NT2/D1 (cell line): ENCODE data around the gene GNAO1.

Experiments
- SUZ12 ChIP-seq: IDR thresholded peaks from 2 replicates; pipeline ENCODE4 v1.6.1; 2011; ENCODE audit not compliant: insufficient read length, insufficient read depth; ENCODE audit errors: extremely low read depth
- YY1 ChIP-seq: IDR thresholded peaks from 2 replicates; pipeline ENCODE4 v1.6.1; 2011; ENCODE audit not compliant: insufficient read length, insufficient read depth

DNA sequence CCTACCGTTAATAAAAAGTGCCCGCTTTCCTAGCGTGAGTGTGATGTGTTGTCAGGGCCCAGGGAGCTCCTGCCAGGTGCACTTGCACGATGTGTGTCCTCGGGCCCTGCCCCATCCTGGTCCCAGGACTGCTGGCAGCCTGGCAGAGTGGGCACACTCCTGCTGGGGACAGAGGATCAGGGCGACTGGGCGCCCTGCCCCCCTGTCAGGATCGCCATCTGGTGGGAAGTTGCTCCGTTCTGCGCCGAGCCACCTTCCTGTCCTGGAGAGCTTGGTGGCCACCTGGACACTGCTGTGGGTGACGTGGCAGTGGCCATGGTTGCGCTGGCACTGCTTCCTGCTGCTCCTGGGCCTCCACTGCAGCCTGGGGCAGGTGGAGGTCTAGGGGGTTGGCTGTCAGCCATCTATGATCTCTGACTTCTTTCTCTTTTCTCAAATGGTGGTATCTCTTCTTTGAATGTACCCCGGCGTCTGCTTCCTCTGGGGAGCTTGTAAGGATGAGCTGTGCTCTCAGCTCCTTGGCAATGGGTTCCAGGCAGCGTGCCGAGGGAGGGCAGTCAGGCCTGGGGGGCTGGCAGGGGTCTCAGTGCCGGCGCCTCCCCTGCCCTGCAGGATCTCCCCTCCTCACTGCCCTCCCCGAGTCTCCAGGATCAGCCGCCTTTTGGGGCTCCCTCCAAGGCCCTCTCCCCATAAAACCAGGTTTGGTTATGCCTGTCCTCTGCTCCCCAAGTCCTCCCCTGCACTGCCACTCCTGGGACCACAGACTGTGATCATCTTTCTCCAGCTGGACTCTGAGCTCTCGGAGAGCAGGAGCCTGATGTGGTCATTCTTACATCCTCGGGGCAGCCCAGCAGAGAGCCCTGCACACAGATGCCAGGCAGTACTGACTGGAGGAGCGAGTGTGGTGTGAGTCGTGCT is 157.1 kb downstream of the GNAO1 start:
- TF ChIP-seq YY1 (no peak), SUZ12 (no peak)
